Thyroid gland (tissue), 4 donors: ENCODE results near the gene RNF214.
"Not testable (repeated sequence)": the region's sequence is repeated elsewhere in the genome, so short reads cannot be mapped to it uniquely, and the experiment has no call there.

Experiments
- POLR2A ChIP-seq, 2 donors: fragments of 450-650 bp; IDR thresholded peaks; one replicate each; pipeline ENCODE4 v1.6.1; 2017; ENCODE audit warnings: antibody characterized with exemption in 2 of 2, mild to moderate bottlenecking in 2 of 2, moderate library complexity in 1 of 2
- TF ChIP-seq, protein P1 (sequence below), 6 experiments: fragments of 200-600 bp in 3 of 6; fragments of 450-650 bp in 3 of 6; sonication (generic) in 3 of 6; IDR thresholded peaks; one replicate each; pipeline ENCODE4 v1.5.1; 2016 to 2019; ENCODE audit warnings: antibody characterized with exemption in 6 of 6, mild to moderate bottlenecking in 2 of 6, inconsistent platforms in 1 of 6, moderate library complexity in 1 of 6

DNA sequence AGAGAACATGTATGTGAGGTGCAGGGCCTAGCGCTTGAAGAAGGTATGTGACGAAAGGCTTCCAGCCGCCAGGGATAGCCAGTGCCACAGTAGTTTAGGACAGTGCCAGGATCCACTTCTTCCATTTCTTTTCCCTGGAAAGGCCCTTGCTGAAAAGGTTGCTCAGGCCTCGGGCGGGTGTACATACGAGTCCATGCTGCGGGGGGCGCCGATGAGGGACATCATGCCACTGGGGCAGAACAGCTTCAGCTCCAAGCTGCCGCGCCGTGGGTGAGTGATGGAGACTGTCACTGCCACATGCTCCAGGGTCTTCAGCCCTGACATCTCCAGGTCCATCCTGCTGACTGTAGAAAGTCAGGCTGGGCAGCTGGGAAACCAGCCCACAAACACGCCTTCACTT, 23.8 kb upstream of the RNF214 start:
- TF ChIP-seq, protein P1, sequence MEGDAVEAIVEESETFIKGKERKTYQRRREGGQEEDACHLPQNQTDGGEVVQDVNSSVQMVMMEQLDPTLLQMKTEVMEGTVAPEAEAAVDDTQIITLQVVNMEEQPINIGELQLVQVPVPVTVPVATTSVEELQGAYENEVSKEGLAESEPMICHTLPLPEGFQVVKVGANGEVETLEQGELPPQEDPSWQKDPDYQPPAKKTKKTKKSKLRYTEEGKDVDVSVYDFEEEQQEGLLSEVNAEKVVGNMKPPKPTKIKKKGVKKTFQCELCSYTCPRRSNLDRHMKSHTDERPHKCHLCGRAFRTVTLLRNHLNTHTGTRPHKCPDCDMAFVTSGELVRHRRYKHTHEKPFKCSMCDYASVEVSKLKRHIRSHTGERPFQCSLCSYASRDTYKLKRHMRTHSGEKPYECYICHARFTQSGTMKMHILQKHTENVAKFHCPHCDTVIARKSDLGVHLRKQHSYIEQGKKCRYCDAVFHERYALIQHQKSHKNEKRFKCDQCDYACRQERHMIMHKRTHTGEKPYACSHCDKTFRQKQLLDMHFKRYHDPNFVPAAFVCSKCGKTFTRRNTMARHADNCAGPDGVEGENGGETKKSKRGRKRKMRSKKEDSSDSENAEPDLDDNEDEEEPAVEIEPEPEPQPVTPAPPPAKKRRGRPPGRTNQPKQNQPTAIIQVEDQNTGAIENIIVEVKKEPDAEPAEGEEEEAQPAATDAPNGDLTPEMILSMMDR (IDR thresholded peaks at IDR 0.05) = not testable (repeated sequence)
- TF ChIP-seq POLR2A (IDR thresholded peaks at IDR 0.05) = not testable (repeated sequence)
